CMK (cell line): ENCODE results near the gene ITCH.
A peak's percentile ranks its signal among the peaks of the same experiment; 100 is the strongest.
"Not testable (repeated sequence)": the region's sequence is repeated elsewhere in the genome, so short reads cannot be mapped to it uniquely, and the experiment has no call there.

ENCODE experiments used
- DNase-seq: peaks from one replicate; pipeline ENCODE4 v3.0.0-alpha.2; 2010; ENCODE audit warnings: low read depth

Gene ITCH

GRCh38 chr20:34363062-34363464, at the start of gene ITCH:
ITCH (plus strand) TSS chr20:34363273; CDS start chr20:34393812, 30,539 bp downstream.
- DNase-seq = peak; percentile 76

- DNase-seq = no peak
Measured at GRCh38 chr20:34315236-34315635, 47.8 kb upstream of the ITCH start.

DNA sequence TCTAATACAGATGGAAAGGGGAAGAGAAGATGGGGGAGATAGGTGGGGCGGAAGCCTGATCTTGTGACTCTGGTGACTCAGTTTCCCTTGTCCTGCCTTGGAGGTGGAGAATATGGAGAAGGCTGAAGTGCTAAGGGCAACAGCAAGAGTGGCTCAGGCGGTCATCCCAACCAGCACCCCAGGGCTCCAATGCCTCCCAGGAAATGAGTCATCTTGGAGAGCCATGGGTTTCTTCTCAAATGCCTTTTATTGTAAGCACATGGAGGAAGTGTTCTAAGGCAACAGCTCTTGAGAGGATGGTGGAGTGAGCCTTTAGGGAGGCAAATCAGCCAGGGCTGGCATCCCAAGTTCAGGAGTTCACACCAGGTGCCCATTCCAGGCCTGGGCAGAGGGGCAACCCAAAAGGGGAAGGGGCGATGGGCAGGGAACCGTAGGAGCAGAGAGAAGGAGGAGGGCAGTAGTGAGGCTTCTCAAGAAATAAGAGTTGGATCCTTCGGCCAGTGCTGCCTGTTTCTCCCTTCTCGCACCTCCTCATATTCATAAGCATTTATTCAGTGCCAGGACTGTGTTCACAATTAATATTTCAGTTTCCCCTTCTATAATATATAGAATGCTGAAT, 46.8 kb upstream of the ITCH start:
- no peak for DNase-seq

GRCh38 chr20:34318609-34319443, 44.2 kb upstream of the ITCH start:
- DNase-seq = no peak

DNA sequence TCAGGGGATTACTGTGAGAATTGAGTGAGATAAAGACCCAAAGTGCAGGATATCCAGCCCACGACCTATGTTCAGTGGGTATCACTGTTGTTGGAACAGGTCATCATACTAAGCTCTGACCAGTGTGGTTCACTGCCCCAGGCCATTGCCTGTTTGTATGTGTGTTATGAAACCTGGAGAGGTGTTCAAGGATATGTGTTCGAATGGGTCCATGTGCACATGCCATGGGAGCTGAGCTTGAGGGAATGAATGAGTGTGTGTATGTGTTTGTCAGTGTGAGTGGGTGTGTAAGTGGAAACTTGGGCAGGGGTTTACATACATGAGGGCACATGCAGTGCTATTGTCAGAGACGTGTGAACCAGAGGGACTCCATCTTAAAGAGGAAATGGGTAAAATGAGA, 42.2 kb upstream of the ITCH start:
- DNase-seq = no peak

GRCh38 chr20:34322267-34323105, 40.6 kb upstream of the ITCH start:
- DNase-seq = no peak

- no peak for DNase-seq
Measured at GRCh38 chr20:34324541-34324940, 38.5 kb upstream of the ITCH start.

DNA sequence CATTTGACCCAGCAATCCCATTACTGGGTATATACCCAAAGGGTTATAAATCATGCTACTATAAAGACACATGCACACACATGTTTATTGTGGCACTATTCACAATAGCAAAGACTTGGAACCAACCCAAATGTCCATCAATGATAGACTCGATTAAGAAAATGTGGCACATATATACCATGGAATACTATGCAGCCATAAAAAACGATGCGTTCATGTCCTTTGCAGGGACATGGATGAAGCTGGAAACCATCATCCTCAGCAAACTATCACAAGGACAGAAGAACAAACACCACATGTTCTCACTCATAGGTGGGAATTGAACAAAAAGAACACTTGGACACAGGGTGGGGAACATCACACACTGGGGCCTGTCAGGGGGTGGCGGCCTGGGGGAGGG, 34.9 kb upstream of the ITCH start:
- not testable (repeated sequence) for DNase-seq

DNA sequence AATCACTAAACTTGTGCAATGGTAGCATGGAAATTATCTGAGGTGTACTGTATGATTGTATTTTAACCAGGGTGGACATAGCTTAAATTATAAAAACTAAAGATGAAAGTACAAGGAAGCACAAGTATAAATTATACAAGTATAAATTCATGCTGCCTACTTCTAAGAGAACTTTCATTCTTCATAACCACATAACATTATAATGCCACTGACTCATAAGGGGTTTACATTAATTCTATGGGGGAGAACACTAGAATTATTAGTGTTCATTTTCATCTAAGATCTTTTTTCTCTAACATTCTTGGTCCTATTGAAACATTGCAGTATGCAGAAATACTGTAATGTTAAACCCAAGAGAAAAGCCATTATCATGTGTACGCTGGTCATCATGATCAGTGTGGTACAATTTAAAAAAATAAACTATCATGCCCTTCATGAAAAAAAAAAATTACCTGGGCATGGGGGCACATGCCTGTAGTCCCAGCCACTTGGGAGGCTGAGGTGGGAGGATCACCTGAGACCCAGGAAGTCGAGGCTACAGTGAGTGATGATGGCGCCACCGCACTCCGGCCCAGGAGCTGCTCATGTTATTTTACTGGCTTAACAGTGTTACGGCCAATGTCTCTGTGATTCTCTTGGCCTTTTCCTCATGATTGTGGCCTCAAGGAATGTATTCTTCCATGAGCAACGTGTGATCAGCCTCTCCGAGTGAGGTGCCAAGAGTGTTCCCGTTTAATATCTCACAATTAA, 34.0 kb upstream of the ITCH start:
- DNase-seq = no peak

- DNase-seq = not testable (repeated sequence)
Measured at GRCh38 chr20:34330861-34331544, 32.1 kb upstream of the ITCH start.

GRCh38 chr20:34331838-34332237, 31.2 kb upstream of the ITCH start:
- DNase-seq = no peak

GRCh38 chr20:34332262-34332920, 30.7 kb upstream of the ITCH start:
- DNase-seq = no peak

- DNase-seq = no peak
Measured at GRCh38 chr20:34333786-34334185, 29.3 kb upstream of the ITCH start.

DNA sequence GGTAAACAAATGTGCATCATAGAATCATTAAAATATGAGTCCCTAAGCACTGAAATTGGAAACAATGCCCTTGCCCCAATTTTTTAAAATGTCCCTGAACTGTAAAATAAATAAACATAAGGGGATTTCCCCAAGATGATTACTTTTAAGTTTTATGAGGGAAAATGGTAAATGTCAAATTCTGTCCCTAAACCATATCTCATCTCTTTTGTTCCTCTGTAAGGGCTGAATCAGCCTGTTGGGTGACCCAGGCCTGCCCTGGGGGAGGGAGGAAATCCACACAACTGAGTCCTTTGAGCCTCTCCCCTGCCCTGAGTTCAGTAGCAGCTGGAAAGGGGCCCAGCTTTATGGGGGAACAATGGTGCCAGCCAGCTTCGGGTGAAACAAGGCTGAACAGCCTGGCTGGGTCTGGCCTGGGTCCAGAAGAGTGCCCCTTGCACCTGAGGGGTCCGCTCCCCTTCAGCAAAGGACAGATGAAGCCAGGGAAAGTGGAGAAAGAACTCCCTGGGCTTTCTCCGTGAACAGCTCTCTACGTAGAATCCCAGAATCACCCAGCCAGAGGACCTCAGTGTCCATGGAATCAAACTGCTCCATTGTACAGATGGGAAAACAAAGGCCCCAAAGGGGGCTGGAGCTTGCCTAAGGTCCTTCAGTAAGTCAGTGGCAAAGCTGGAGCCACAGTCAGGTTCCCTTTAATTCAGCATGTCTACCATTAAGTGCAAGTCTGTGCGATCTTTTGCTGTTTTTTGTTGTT, 28.2 kb upstream of the ITCH start:
- no peak for DNase-seq

DNA sequence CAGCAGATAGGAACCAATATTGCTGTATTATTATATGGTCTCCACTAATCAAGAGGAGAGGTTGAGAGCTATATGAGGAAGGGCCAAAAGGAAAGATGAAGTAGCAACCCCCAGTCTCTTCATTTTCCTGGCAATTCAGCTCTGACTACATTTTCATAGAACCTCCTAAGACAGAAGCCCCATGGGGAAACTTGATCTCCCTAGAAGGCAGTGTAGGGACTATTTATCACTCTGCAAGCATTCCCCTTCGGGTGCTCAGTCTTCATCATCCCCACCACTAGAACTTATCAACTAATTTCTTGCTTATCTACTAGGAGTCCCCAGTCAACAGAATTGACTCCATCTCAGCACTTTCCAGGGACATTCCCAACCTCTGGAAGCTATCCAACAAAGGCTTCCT, 25.5 kb upstream of the ITCH start:
- DNase-seq = no peak

DNA sequence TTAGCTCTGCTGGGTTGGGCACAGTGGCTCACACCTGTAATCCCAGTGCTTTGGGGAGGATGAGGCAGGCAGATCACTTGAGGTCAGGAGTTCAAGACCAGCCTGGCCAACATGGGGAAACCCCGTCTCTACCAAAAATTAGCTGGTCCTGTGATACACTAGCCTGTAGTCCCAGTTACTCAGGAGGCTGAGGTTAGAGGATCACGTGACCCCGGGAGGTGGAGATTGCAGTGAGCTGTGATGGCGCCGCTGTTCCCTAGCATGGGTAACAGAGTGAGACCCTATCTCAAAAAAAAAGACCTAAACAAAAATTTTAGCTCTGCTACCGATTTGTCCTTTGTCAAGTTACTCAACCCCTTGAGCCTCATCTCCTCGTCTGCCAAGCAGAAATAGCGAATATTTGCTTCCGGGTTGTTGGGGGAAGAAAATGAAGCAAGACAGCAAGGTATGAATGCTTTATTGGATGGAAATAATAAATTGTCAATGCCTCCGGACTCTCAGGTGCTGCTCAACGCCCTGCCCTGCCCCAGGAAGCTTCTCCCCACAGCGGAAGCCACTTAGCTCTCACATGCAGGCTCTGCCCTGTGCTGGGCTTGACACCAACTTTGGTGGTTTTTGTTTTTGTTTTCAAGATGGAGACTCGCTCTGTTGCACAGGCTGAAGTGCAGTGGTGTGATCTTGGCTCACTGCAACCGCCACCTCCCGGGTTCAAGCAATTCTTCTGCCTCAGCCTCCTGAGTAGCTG, 24.9 kb upstream of the ITCH start:
- DNase-seq = no peak

DNA sequence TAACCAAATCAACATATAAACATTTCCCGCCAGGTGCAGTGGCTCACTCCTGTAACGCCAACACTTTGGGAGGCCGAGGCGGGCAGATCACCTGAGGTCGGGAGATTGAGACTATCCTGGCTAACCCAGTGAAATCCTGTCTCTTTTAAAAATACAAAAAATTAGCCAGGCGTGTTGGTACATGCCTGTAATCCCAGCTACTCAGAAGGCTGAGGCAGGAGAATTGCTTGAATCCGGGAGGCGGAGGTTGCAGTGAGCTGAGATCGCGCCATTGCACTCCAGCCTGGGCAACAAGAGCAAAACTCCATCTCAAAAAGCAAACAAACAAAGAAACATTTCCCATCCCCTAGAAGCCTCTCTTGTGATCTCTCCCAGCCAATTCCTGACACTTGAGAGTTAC, 22.3 kb upstream of the ITCH start:
- DNase-seq = not testable (repeated sequence)

- not testable (repeated sequence) for DNase-seq
Measured at GRCh38 chr20:34341199-34341598, 21.9 kb upstream of the ITCH start.

DNA sequence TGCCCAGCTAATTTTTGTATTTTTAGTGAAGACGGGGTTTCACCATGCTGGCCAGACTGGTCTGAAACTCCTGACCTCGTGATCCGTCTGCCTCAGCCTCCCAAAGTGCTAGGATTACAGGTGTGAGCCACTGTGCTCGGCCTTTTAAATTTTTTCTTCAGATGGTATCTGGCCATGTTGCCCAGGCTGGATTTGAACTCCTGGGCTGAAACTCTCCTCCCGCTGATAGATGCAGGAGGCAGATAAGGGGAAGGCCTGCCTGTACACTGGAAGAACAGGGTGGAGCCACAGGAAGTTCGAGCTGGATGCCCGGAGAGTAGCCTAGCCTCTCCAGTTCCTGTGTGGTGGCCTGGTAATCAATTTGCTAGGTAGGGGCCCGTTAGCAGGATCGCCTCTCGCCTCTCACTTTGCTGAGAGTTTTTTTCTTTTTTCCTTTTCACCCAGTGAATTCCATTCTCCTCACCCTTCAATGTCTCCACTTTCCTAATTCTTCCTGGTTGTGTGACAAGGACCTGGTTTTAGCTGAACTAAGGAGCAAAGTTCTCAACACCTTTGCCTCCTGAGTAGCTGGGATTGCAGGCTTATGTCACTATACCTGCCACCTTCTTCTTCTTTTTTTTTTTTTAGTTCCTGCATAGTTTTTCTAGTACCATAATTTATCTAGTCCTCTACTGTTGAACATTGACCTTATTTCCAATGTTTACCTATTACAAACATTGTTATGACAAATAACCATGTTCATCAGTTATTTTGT, 19.4 kb upstream of the ITCH start:
- DNase-seq = no peak
